GM21447 (cell line): Measurements from ENCODE around the gene ARHGEF35.
"Not testable (repeated sequence)": the region's sequence is repeated elsewhere in the genome, so short reads cannot be mapped to it uniquely, and the experiment has no call there.

Experiments used
- ATAC-seq: cut with Tn5 transposase; IDR thresholded peaks from one replicate; pipeline ENCODE4 v1.9.1; 2021; ENCODE audit not compliant: unreplicated experiment

The ARHGEF35 gene

GRCh38 chr7:144179165-144179479 lies 16.5 kb downstream of the ARHGEF35 start:
- peak; percentile 32 for ATAC-seq

- ATAC-seq = peak; percentile 96
Measured at GRCh38 chr7:144178380-144179164, 17.1 kb downstream of the ARHGEF35 start.

- no peak for ATAC-seq
Measured at GRCh38 chr7:144174613-144175012, 21.0 kb downstream of the ARHGEF35 start.

- ATAC-seq = not testable (repeated sequence)
Measured at GRCh38 chr7:144171594-144172350, 23.9 kb downstream of the ARHGEF35 start.

- ATAC-seq = no peak
Measured at GRCh38 chr7:144164784-144165183, 30.8 kb downstream of the ARHGEF35 start.

GRCh38 chr7:144158861-144159260 lies 36.8 kb downstream of the ARHGEF35 start:
- ATAC-seq = no peak

GRCh38 chr7:144148224-144148827 lies 47.3 kb downstream of the ARHGEF35 start:
- ATAC-seq = no peak

- ATAC-seq = no peak
Measured at GRCh38 chr7:144144426-144144825, 51.2 kb downstream of the ARHGEF35 start.

GRCh38 chr7:144142187-144142586 lies 53.4 kb downstream of the ARHGEF35 start:
- ATAC-seq = no peak

- ATAC-seq = no peak
Measured at GRCh38 chr7:144137501-144137900, 58.1 kb downstream of the ARHGEF35 start.
